ENCODE results near the gene TTC28. TPM values are rescaled to one million over a fixed set of nuclear protein-coding genes. Genes with fewer than 3 reads are reported as not detected.

Gene TTC28
- total RNA-seq, 1 donor from 2014 or later, result 70.8 TPM

- Mint-ChIP-seq H3K27ac (ENCODE audit: unreplicated experiment) (no peak overlapping the region), H3K9me3 (ENCODE audit: unreplicated experiment) (no peaks in the 10 kb centered on the region), H3K4me1 (ENCODE audit: unreplicated experiment) (peaks cover 2% of the 10 kb centered on the region), H3K36me3 (ENCODE audit: low read depth, unreplicated experiment) (no peaks in the 10 kb centered on the region), H3K27me3 (ENCODE audit: unreplicated experiment) (peaks cover 3% of the 10 kb centered on the region), H3K4me3 (ENCODE audit: unreplicated experiment) (no peak overlapping the region)
- DNase-seq (ENCODE audit: low spot score), result no peak
- TF ChIP-seq CTCF (IDR thresholded peaks at IDR 0.05; ENCODE audit: unreplicated experiment), result no peak
Measured at GRCh38 chr22:28593299-28593698, 86.3 kb downstream of the TTC28 start.

- no peak for DNase-seq (ENCODE audit: low spot score)
- peaks cover 6% of the 10 kb centered on the region for H3K4me1 Mint-ChIP-seq (ENCODE audit: unreplicated experiment)
- no peaks in the 10 kb centered on the region for H3K9me3 Mint-ChIP-seq (ENCODE audit: unreplicated experiment)
- TF ChIP-seq CTCF (IDR thresholded peaks at IDR 0.05; ENCODE audit: unreplicated experiment), result no peak
- H3K36me3 Mint-ChIP-seq (ENCODE audit: low read depth, unreplicated experiment), result no peaks in the 10 kb centered on the region
- no peak overlapping the region for H3K27ac Mint-ChIP-seq (ENCODE audit: unreplicated experiment)
- H3K27me3 Mint-ChIP-seq (ENCODE audit: unreplicated experiment), result peaks cover 3% of the 10 kb centered on the region
- no peak overlapping the region for H3K4me3 Mint-ChIP-seq (ENCODE audit: unreplicated experiment)
Measured at GRCh38 chr22:28589102-28589750, 90.4 kb downstream of the TTC28 start.

GRCh38 chr22:28585324-28585723 lies 94.3 kb downstream of the TTC28 start:
- H3K36me3 Mint-ChIP-seq (ENCODE audit: low read depth, unreplicated experiment), result no peaks in the 10 kb centered on the region
- H3K4me3 Mint-ChIP-seq (ENCODE audit: unreplicated experiment), result no peak overlapping the region
- no peak for DNase-seq (ENCODE audit: low spot score)
- peaks cover under 1% of the 10 kb centered on the region for H3K27me3 Mint-ChIP-seq (ENCODE audit: unreplicated experiment)
- no peak overlapping the region for H3K27ac Mint-ChIP-seq (ENCODE audit: unreplicated experiment)
- H3K9me3 Mint-ChIP-seq (ENCODE audit: unreplicated experiment), result no peaks in the 10 kb centered on the region
- TF ChIP-seq CTCF (IDR thresholded peaks at IDR 0.05; ENCODE audit: unreplicated experiment), result no peak
- peaks cover 10% of the 10 kb centered on the region for H3K4me1 Mint-ChIP-seq (ENCODE audit: unreplicated experiment)

GRCh38 chr22:28582806-28583205 lies 96.8 kb downstream of the TTC28 start:
- no peak for DNase-seq (ENCODE audit: low spot score)
- TF ChIP-seq CTCF (IDR thresholded peaks at IDR 0.05; ENCODE audit: unreplicated experiment), result no peak
- Mint-ChIP-seq H3K4me3 (ENCODE audit: unreplicated experiment) (no peak overlapping the region), H3K4me1 (ENCODE audit: unreplicated experiment) (peaks cover 11% of the 10 kb centered on the region), H3K36me3 (ENCODE audit: low read depth, unreplicated experiment) (no peaks in the 10 kb centered on the region), H3K9me3 (ENCODE audit: unreplicated experiment) (no peaks in the 10 kb centered on the region), H3K27ac (ENCODE audit: unreplicated experiment) (no peak overlapping the region), H3K27me3 (ENCODE audit: unreplicated experiment) (no peaks in the 10 kb centered on the region)

- H3K9me3 Mint-ChIP-seq (ENCODE audit: unreplicated experiment), result no peaks in the 10 kb centered on the region
- H3K4me3 Mint-ChIP-seq (ENCODE audit: unreplicated experiment), result no peak overlapping the region
- peaks cover 15% of the 10 kb centered on the region for H3K4me1 Mint-ChIP-seq (ENCODE audit: unreplicated experiment)
- peak overlapping the region; percentile 85 for H3K27ac Mint-ChIP-seq (ENCODE audit: unreplicated experiment)
- TF ChIP-seq CTCF (IDR thresholded peaks at IDR 0.05; ENCODE audit: unreplicated experiment), result no peak
- no peaks in the 10 kb centered on the region for H3K27me3 Mint-ChIP-seq (ENCODE audit: unreplicated experiment)
- H3K36me3 Mint-ChIP-seq (ENCODE audit: low read depth, unreplicated experiment), result no peaks in the 10 kb centered on the region
- DNase-seq (ENCODE audit: low spot score), result no peak
Measured at GRCh38 chr22:28581016-28581415, 98.6 kb downstream of the TTC28 start.

Data from endothelial cell (in vitro differentiated cells).